ENCODE measurements around the gene ZSCAN10. TPM values are rescaled to one million over a fixed set of nuclear protein-coding genes. Genes with fewer than 3 reads are reported as not detected.

The ZSCAN10 gene
- total RNA-seq, 1 donor from 2014 or later: not detected

- Histone ChIP-seq H3K27me3 (ENCODE audit: control insufficient read depth, insufficient read depth, low read length) (no peaks in the 10 kb centered on the region), H3K4me3 (ENCODE audit: low read depth, low read length) (no peak overlapping the region), H3K36me3 (ENCODE audit: control insufficient read depth, insufficient read depth, low read length) (peaks cover 22% of the 10 kb centered on the region)
- DNase-seq (ENCODE audit: low read depth) (no peak), FAIRE-seq (no peak)
- no peak for TF ChIP-seq CTCF (IDR thresholded peaks at IDR 0.05; ENCODE audit: insufficient read depth, low read length, severe bottlenecking)
Observed at GRCh38 chr16:3115561-3115960, 16.5 kb upstream of the ZSCAN10 start.

- no peak for FAIRE-seq
- TF ChIP-seq CTCF (IDR thresholded peaks at IDR 0.05; ENCODE audit: insufficient read depth, low read length, severe bottlenecking): no peak
- H3K4me3 ChIP-seq (ENCODE audit: low read depth, low read length): no peak overlapping the region
Observed at GRCh38 chr16:3115003-3115402, 15.9 kb upstream of the ZSCAN10 start.

GRCh38 chr16:3113765-3114479 lies 14.8 kb upstream of the ZSCAN10 start:
- Histone ChIP-seq H3K4me3 (ENCODE audit: low read depth, low read length) (peak overlapping the region; percentile 95), H3K36me3 (ENCODE audit: control insufficient read depth, insufficient read depth, low read length) (peaks cover 12% of the 10 kb centered on the region), H3K27me3 (ENCODE audit: control insufficient read depth, insufficient read depth, low read length) (no peaks in the 10 kb centered on the region)
- DNase-seq (ENCODE audit: low read depth) (no peak), FAIRE-seq (no peak)
- TF ChIP-seq CTCF (IDR thresholded peaks at IDR 0.05; ENCODE audit: insufficient read depth, low read length, severe bottlenecking): no peak

More at GRCh38 chr16:3115003-3115402, 15.9 kb upstream of the ZSCAN10 start:
- Histone ChIP-seq H3K27me3 (ENCODE audit: control insufficient read depth, insufficient read depth, low read length) (no peaks in the 10 kb centered on the region), H3K36me3 (ENCODE audit: control insufficient read depth, insufficient read depth, low read length) (peaks cover 20% of the 10 kb centered on the region)
- no peak for DNase-seq (ENCODE audit: low read depth)

- peaks cover 12% of the 10 kb centered on the region for H3K36me3 ChIP-seq (ENCODE audit: control insufficient read depth, insufficient read depth, low read length)
- TF ChIP-seq CTCF (IDR thresholded peaks at IDR 0.05; ENCODE audit: insufficient read depth, low read length, severe bottlenecking): no peak
- no peak for DNase-seq (ENCODE audit: low read depth)
- peak overlapping the region; percentile 95 for H3K4me3 ChIP-seq (ENCODE audit: low read depth, low read length)
- H3K27me3 ChIP-seq (ENCODE audit: control insufficient read depth, insufficient read depth, low read length): no peaks in the 10 kb centered on the region
- no peak for FAIRE-seq
Observed at GRCh38 chr16:3112881-3113574, 13.9 kb upstream of the ZSCAN10 start.

- Histone ChIP-seq H3K4me3 (ENCODE audit: low read depth, low read length) (peak within 1 kb of the TSS; percentile 95), H3K27me3 (ENCODE audit: control insufficient read depth, insufficient read depth, low read length) (no peaks in the 10 kb centered on the region), H3K36me3 (ENCODE audit: control insufficient read depth, insufficient read depth, low read length) (peaks cover 12% of the 10 kb centered on the region)
- FAIRE-seq (no peak), DNase-seq (ENCODE audit: low read depth) (peak; percentile 59)
- TF ChIP-seq CTCF (IDR thresholded peaks at IDR 0.05; ENCODE audit: insufficient read depth, low read length, severe bottlenecking): no peak
Observed at GRCh38 chr16:3112058-3112880, 13.2 kb upstream of the ZSCAN10 start, which contains the start of gene ZNF205. Gene ZNF205, plus strand, starts transcription at chr16:3112586. Its CDS starts 845 bp downstream, at chr16:3113431.

Data from bronchial epithelial cell (primary cell).